ENCODE data around the gene SRSF9.
"Not testable (repeated sequence)": the region's sequence is repeated elsewhere in the genome, so short reads cannot be mapped to it uniquely, and the experiment has no call there.

Gene SRSF9

GRCh38 chr12:120469450-120470149 lies at the start of gene SRSF9:
SRSF9 (minus strand) TSS chr12:120469748; CDS start chr12:120469609, 139 bp downstream.
- Histone ChIP-seq H3K4me3 (ENCODE audit: low read length) (peak within 1 kb of the TSS; percentile 91), H3K4me1 (ENCODE audit: control insufficient read depth, insufficient read depth, low read length) (peaks cover 29% of the 10 kb centered on the region), H3K9ac (ENCODE audit: low read length) (peak within 1 kb of the TSS; percentile 94), H3K27me3 (replicated peaks; ENCODE audit: control insufficient read depth, insufficient read depth, low read length) (no peaks in the 10 kb centered on the region), H3K9me3 (ENCODE audit: control insufficient read depth, low read length) (no peaks in the 10 kb centered on the region), H3K36me3 (ENCODE audit: control insufficient read depth, insufficient read depth, low read length, severe bottlenecking) (peaks cover 18% of the 10 kb centered on the region)
- DNase-seq (ENCODE audit: low read depth) = peak; percentile 99

GRCh38 chr12:120519324-120519723 lies 49.8 kb upstream of the SRSF9 start:
- not testable (repeated sequence) for H3K9me3 ChIP-seq (ENCODE audit: control insufficient read depth, low read length); H3K4me3 ChIP-seq (ENCODE audit: low read length); H3K27me3 ChIP-seq (replicated peaks; ENCODE audit: control insufficient read depth, insufficient read depth, low read length); H3K4me1 ChIP-seq (ENCODE audit: control insufficient read depth, insufficient read depth, low read length); DNase-seq (ENCODE audit: low read depth); H3K9ac ChIP-seq (ENCODE audit: low read length)
- H3K36me3 ChIP-seq (ENCODE audit: control insufficient read depth, insufficient read depth, low read length, severe bottlenecking) = peaks cover 11% of the 10 kb centered on the region

- Histone ChIP-seq H3K4me1 (ENCODE audit: control insufficient read depth, insufficient read depth, low read length) (no peaks in the 10 kb centered on the region), H3K9me3 (ENCODE audit: control insufficient read depth, low read length) (no peaks in the 10 kb centered on the region), H3K36me3 (ENCODE audit: control insufficient read depth, insufficient read depth, low read length, severe bottlenecking) (peaks cover 11% of the 10 kb centered on the region), H3K4me3 (ENCODE audit: low read length) (no peak overlapping the region), H3K27me3 (replicated peaks; ENCODE audit: control insufficient read depth, insufficient read depth, low read length) (no peaks in the 10 kb centered on the region), H3K9ac (ENCODE audit: low read length) (no peak overlapping the region)
- no peak for DNase-seq (ENCODE audit: low read depth)
Measured at GRCh38 chr12:120515496-120515895, 45.9 kb upstream of the SRSF9 start.

GRCh38 chr12:120514002-120514401 lies 44.5 kb upstream of the SRSF9 start:
- Histone ChIP-seq H3K4me3 (ENCODE audit: low read length) (no peak overlapping the region), H3K36me3 (ENCODE audit: control insufficient read depth, insufficient read depth, low read length, severe bottlenecking) (peaks cover 26% of the 10 kb centered on the region), H3K9ac (ENCODE audit: low read length) (no peak overlapping the region), H3K4me1 (ENCODE audit: control insufficient read depth, insufficient read depth, low read length) (no peaks in the 10 kb centered on the region), H3K9me3 (ENCODE audit: control insufficient read depth, low read length) (no peaks in the 10 kb centered on the region), H3K27me3 (replicated peaks; ENCODE audit: control insufficient read depth, insufficient read depth, low read length) (no peaks in the 10 kb centered on the region)
- DNase-seq (ENCODE audit: low read depth) = no peak

GRCh38 chr12:120508537-120508936 lies 39.0 kb upstream of the SRSF9 start:
- no peak overlapping the region for H3K9ac ChIP-seq (ENCODE audit: low read length)
- no peak for DNase-seq (ENCODE audit: low read depth)
- H3K27me3 ChIP-seq (replicated peaks; ENCODE audit: control insufficient read depth, insufficient read depth, low read length) = no peaks in the 10 kb centered on the region
- peaks cover 29% of the 10 kb centered on the region for H3K36me3 ChIP-seq (ENCODE audit: control insufficient read depth, insufficient read depth, low read length, severe bottlenecking)
- no peaks in the 10 kb centered on the region for H3K9me3 ChIP-seq (ENCODE audit: control insufficient read depth, low read length)
- H3K4me1 ChIP-seq (ENCODE audit: control insufficient read depth, insufficient read depth, low read length) = no peaks in the 10 kb centered on the region
- no peak overlapping the region for H3K4me3 ChIP-seq (ENCODE audit: low read length)

- Histone ChIP-seq H3K4me3 (ENCODE audit: low read length) (no peak overlapping the region), H3K4me1 (ENCODE audit: control insufficient read depth, insufficient read depth, low read length) (no peaks in the 10 kb centered on the region), H3K9me3 (ENCODE audit: control insufficient read depth, low read length) (no peaks in the 10 kb centered on the region), H3K27me3 (replicated peaks; ENCODE audit: control insufficient read depth, insufficient read depth, low read length) (no peaks in the 10 kb centered on the region), H3K9ac (ENCODE audit: low read length) (no peak overlapping the region), H3K36me3 (ENCODE audit: control insufficient read depth, insufficient read depth, low read length, severe bottlenecking) (peaks cover 26% of the 10 kb centered on the region)
- DNase-seq (ENCODE audit: low read depth) = no peak
Measured at GRCh38 chr12:120504587-120504986, 35.0 kb upstream of the SRSF9 start.

- DNase-seq (ENCODE audit: low read depth) = no peak
- H3K36me3 ChIP-seq (ENCODE audit: control insufficient read depth, insufficient read depth, low read length, severe bottlenecking) = peaks cover 26% of the 10 kb centered on the region
Measured at GRCh38 chr12:120500581-120500980, 31.0 kb upstream of the SRSF9 start.

GRCh38 chr12:120498870-120499515 lies 29.4 kb upstream of the SRSF9 start:
- DNase-seq (ENCODE audit: low read depth) = no peak
- Histone ChIP-seq H3K36me3 (ENCODE audit: control insufficient read depth, insufficient read depth, low read length, severe bottlenecking) (peaks cover 25% of the 10 kb centered on the region), H3K9ac (ENCODE audit: low read length) (no peak overlapping the region), H3K4me1 (ENCODE audit: control insufficient read depth, insufficient read depth, low read length) (peaks cover 19% of the 10 kb centered on the region), H3K9me3 (ENCODE audit: control insufficient read depth, low read length) (no peaks in the 10 kb centered on the region), H3K27me3 (replicated peaks; ENCODE audit: control insufficient read depth, insufficient read depth, low read length) (no peaks in the 10 kb centered on the region), H3K4me3 (ENCODE audit: low read length) (no peak overlapping the region)

More at GRCh38 chr12:120500581-120500980, 31.0 kb upstream of the SRSF9 start:
- H3K9ac ChIP-seq (ENCODE audit: low read length) = no peak overlapping the region
- H3K27me3 ChIP-seq (replicated peaks; ENCODE audit: control insufficient read depth, insufficient read depth, low read length) = no peaks in the 10 kb centered on the region
- H3K9me3 ChIP-seq (ENCODE audit: control insufficient read depth, low read length) = no peaks in the 10 kb centered on the region
- no peak overlapping the region for H3K4me3 ChIP-seq (ENCODE audit: low read length)
- peaks cover 12% of the 10 kb centered on the region for H3K4me1 ChIP-seq (ENCODE audit: control insufficient read depth, insufficient read depth, low read length)

- peak; percentile 59 for DNase-seq (ENCODE audit: low read depth)
- Histone ChIP-seq H3K27me3 (replicated peaks; ENCODE audit: control insufficient read depth, insufficient read depth, low read length) (no peaks in the 10 kb centered on the region), H3K9ac (ENCODE audit: low read length) (peak overlapping the region; percentile 97)
Measured at GRCh38 chr12:120497524-120498150, 28.1 kb upstream of the SRSF9 start.

GRCh38 chr12:120496413-120497340 lies 27.1 kb upstream of the SRSF9 start:
- Histone ChIP-seq H3K9ac (ENCODE audit: low read length) (peak overlapping the region; percentile 97), H3K4me1 (ENCODE audit: control insufficient read depth, insufficient read depth, low read length) (peaks cover 19% of the 10 kb centered on the region), H3K36me3 (ENCODE audit: control insufficient read depth, insufficient read depth, low read length, severe bottlenecking) (peaks cover 14% of the 10 kb centered on the region), H3K9me3 (ENCODE audit: control insufficient read depth, low read length) (no peaks in the 10 kb centered on the region), H3K4me3 (ENCODE audit: low read length) (peak overlapping the region; percentile 99), H3K27me3 (replicated peaks; ENCODE audit: control insufficient read depth, insufficient read depth, low read length) (no peaks in the 10 kb centered on the region)
- peak; percentile 79 for DNase-seq (ENCODE audit: low read depth)

More at GRCh38 chr12:120497524-120498150, 28.1 kb upstream of the SRSF9 start:
- Histone ChIP-seq H3K4me1 (ENCODE audit: control insufficient read depth, insufficient read depth, low read length) (peaks cover 19% of the 10 kb centered on the region), H3K9me3 (ENCODE audit: control insufficient read depth, low read length) (no peaks in the 10 kb centered on the region), H3K4me3 (ENCODE audit: low read length) (peak overlapping the region; percentile 99), H3K36me3 (ENCODE audit: control insufficient read depth, insufficient read depth, low read length, severe bottlenecking) (peaks cover 14% of the 10 kb centered on the region)

Measured in adipocyte (in vitro differentiated cells).